ENCODE measurements around the gene C1S.
"Not testable (repeated sequence)": the region's sequence is repeated elsewhere in the genome, so short reads cannot be mapped to it uniquely, and the experiment has no call there.

The C1S gene

GRCh38 chr12:7060353-7060954, at the start of gene C1S:
C1S (plus strand) TSS chr12:7060718; CDS start chr12:7061913, 1,195 bp downstream.
- DNase-seq, result no peak

GRCh38 chr12:7011398-7011797, 49.1 kb upstream of the C1S start:
- DNase-seq, result not testable (repeated sequence)

GRCh38 chr12:7012024-7012607, 48.4 kb upstream of the C1S start:
- DNase-seq, result no peak

- DNase-seq, result no peak
Observed at GRCh38 chr12:7013101-7013500, 47.4 kb upstream of the C1S start.

GRCh38 chr12:7015555-7016370, 44.8 kb upstream of the C1S start:
- no peak for DNase-seq

GRCh38 chr12:7016958-7017571, 43.5 kb upstream of the C1S start:
- DNase-seq, result no peak

- DNase-seq, result no peak
Observed at GRCh38 chr12:7017870-7018349, 42.6 kb upstream of the C1S start.

GRCh38 chr12:7018350-7019042, 42.0 kb upstream of the C1S start, which contains the start of gene LPCAT3:
LPCAT3 (minus strand) TSS chr12:7018476; CDS start chr12:7018424, 52 bp downstream.
- peak; percentile 99 for DNase-seq

- no peak for DNase-seq
Observed at GRCh38 chr12:7019043-7019569, 41.4 kb upstream of the C1S start.

GRCh38 chr12:7021956-7022355, 38.6 kb upstream of the C1S start:
- no peak for DNase-seq

GRCh38 chr12:7023114-7023513, 37.4 kb upstream of the C1S start:
- DNase-seq, result no peak

- no peak for DNase-seq
Observed at GRCh38 chr12:7026854-7027253, 33.7 kb upstream of the C1S start.

- DNase-seq, result no peak
Observed at GRCh38 chr12:7031306-7031705, 29.2 kb upstream of the C1S start.

GRCh38 chr12:7032990-7033389, 27.5 kb upstream of the C1S start:
- no peak for DNase-seq

GRCh38 chr12:7034464-7034863, 26.1 kb upstream of the C1S start:
- no peak for DNase-seq

- DNase-seq, result no peak
Observed at GRCh38 chr12:7035463-7035862, 25.1 kb upstream of the C1S start.

GRCh38 chr12:7037411-7037810, 23.1 kb upstream of the C1S start:
- DNase-seq, result not testable (repeated sequence)

GRCh38 chr12:7038591-7038990, 21.9 kb upstream of the C1S start:
- DNase-seq, result no peak

GRCh38 chr12:7039403-7039802, 21.1 kb upstream of the C1S start:
- DNase-seq, result no peak

- peak; percentile 13 for DNase-seq
Observed at GRCh38 chr12:7042842-7043241, 17.7 kb upstream of the C1S start.

- no peak for DNase-seq
Observed at GRCh38 chr12:7045913-7046312, 14.6 kb upstream of the C1S start.

GRCh38 chr12:7046383-7047105, 14.0 kb upstream of the C1S start:
- no peak for DNase-seq

Measured in NCI-H2029 (cell line).